Rectal smooth muscle tissue (tissue), 1 donor: ENCODE data around the gene OBP2A.
"Not testable (repeated sequence)": the region's sequence is repeated elsewhere in the genome, so short reads cannot be mapped to it uniquely, and the experiment has no call there.

Experiments
- H3K27ac ChIP-seq: one replicate; pipeline ENCODE4 v1.7.0; 2013; ENCODE audit warnings: low read depth, low read length, inconsistent platforms
- H3K27me3 ChIP-seq: one replicate; pipeline ENCODE4 v1.7.0; 2013; ENCODE audit warnings: low read length; ENCODE audit not compliant: control insufficient read depth, insufficient read depth
- H3K36me3 ChIP-seq: one replicate; pipeline ENCODE4 v1.7.0; 2013; ENCODE audit warnings: low read length; ENCODE audit not compliant: control insufficient read depth, insufficient read depth
- H3K4me1 ChIP-seq: one replicate; pipeline ENCODE4 v1.7.0; 2013; ENCODE audit warnings: low read length; ENCODE audit not compliant: control insufficient read depth, insufficient read depth
- H3K4me3 ChIP-seq: one replicate; pipeline ENCODE4 v1.7.0; 2013; ENCODE audit warnings: low read length
- H3K9ac ChIP-seq: one replicate; pipeline ENCODE4 v1.7.0; 2013; ENCODE audit warnings: low read length

Gene OBP2A

DNA sequence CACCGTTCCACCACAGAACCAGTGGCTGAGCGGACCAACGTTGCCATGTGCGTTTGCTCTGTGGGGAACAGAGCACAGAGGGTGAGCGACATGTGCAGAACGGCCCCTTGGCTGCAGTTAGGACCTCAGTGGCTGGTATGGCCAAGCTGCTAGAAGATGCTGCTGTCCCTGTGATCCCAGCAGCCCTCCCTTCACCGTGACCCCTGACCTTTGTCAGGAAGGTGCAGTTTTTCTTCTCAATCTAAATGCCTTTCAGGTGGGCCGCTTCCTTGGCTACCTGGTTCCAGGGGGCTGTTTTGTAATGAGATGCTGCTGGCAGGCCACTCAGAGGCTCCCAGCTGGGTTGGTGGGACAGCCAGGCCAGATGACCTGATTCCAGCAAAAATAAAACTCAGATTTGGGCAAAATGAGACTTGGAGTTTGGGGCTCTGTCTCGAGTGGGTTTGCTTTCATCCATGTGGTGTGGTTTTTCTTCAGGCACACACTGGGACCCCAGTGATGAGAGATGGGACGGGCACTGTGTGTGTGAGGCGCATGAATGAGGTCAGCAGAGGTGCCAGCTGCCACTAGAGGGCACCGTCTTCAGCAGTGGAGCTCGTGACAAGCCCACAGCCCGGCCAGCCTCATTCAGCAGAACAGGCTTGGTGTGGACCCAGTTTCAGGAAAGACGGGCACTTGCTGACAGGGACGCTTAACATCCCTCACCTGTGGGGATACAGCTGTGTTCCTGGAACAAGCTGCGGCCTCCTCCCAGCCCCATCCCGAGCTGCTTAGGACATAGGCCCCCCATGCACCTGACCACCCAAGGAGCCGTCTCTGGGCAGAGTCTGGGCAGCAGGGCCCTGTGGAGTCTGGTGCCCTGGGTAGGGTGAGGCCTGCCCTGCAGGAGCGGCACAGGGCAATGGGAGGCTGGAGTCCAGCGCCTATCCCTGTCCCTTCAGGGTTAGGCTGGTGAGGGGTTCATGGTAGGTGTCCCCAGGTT is 41.4 kb upstream of the OBP2A start:
- H3K27ac ChIP-seq: no peak overlapping the region
- H3K9ac ChIP-seq: no peak overlapping the region
- H3K4me3 ChIP-seq: no peak overlapping the region
- H3K27me3 ChIP-seq: no peaks in the 10 kb centered on the region
- H3K36me3 ChIP-seq: peaks cover 14% of the 10 kb centered on the region
- peaks cover 8% of the 10 kb centered on the region for H3K4me1 ChIP-seq

DNA sequence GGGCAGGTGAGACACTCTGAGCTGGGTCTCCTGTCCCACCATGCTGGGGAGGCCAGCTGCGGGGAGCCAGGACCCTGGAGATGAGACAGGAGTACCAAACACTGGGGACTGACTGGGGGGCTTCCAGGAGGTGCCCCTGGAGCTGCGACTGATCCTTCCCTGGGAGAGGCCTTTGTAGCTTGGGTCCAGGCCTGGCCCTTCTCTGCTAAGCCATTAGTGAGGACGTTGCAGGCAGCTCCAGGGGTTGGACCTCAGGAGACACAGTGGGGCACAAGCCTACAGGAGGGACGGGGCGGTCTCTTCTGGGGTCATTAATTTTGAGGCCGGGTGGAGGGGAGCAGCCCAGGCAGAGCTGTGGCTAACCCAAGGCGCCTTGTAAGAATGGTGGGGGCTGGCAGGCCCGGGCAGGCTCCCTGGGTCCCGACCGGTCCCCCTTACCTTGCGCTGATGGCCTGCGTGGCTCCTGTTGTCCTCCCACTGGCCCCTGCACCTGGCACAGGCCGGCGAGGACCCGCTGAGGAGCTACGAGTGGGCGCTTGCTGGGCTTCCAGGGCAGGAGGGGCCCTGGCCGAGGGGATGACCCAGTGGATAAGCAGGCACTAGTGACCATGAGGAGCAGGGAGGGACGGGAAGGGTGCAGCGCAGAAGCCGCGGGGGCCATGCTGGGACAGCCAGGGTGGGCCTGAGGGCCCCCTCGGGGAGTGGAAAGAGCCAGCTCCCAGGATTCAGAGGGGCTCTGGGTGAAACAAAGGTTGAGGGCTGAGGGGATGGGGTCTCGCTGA is 40.3 kb upstream of the OBP2A start:
- H3K9ac ChIP-seq: no peak overlapping the region
- H3K4me3 ChIP-seq: no peak overlapping the region
- no peak overlapping the region for H3K27ac ChIP-seq
- peaks cover 8% of the 10 kb centered on the region for H3K4me1 ChIP-seq
- peaks cover 14% of the 10 kb centered on the region for H3K36me3 ChIP-seq
- no peaks in the 10 kb centered on the region for H3K27me3 ChIP-seq

DNA sequence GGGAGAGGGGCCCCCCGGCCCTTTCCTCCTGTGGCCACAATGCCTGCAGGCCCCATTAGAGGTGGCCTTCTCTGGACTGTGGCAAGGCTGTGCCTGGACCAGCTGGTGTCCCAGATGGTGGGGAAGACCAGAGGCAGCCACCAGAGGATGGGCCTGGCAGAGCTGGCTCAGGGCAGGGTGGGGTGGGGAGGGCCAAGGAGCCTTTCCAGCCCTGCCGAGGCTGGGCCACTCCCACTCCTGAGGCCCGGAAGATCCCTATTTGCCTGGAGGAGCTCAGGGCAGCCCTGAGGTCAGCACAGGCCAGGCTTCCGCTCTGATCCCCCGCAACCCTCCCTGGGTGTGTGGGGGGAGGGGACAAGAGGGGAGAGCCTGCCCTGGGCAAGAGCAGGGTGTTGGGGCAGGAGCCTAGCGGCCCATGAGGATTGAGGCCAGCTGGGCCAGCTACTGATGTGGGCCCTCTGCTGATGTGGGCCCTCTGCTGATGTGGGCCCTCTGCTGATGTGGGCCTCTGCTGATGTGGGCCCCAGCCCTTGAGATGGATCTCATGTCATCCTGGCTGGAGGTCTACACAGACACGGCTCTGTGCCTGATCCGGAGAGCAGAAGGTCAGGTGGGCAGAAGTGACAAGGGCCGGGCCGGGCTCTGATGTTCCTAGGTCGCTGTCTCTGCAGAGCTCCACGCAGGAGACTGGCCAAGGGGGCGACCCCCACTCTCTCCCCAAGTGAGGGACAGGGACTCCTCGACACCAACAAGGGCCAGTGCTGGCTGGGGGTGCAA is 39.4 kb upstream of the OBP2A start:
- H3K36me3 ChIP-seq: peaks cover 14% of the 10 kb centered on the region
- H3K4me1 ChIP-seq: peaks cover 5% of the 10 kb centered on the region
- no peak overlapping the region for H3K27ac ChIP-seq
- no peak overlapping the region for H3K9ac ChIP-seq
- no peaks in the 10 kb centered on the region for H3K27me3 ChIP-seq
- no peak overlapping the region for H3K4me3 ChIP-seq

DNA sequence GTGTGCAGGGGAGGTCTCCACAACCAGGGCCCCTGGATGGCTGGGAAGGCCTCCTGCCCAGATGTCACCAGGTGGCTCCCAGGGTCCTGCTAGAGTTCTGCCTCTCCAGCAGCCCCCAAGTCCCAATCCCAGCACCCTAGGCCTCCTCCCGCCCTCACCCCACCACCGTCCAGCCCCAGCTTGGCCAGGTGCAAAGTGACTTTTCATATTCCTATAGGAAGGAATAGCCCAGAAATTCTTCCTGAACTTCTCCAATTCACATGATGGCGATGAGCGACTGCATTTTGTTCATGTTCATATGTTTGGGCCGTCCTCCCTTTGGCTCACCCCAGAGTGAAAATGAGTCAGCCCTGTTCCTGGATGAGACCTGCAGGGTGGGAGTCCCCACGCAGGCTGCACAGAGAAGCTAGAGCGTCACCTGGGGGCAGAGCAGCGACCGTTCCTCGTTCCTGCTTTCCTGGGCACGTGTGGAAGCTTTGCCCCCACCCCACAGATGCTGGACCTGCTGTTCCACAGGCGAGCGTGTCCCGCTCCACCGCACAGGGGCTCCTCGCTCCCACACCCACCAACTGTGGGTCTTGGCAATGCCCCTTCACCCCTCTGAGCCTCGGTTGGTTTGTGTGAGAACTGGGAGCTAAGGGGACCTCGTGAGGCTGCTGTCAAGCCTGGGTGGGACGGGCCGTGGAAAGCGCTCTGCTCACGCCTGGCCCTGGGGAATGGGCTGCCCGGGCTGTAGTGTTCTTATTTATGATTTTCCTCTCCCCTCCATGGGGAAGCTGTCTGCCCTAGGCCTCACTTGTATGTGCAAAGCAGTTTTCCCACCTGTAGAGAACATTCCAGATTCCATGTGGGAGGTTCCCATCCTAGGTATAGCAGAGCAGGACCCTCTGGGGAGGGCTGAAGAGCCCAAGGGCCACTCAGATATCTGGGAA is 38.6 kb upstream of the OBP2A start:
- H3K4me3 ChIP-seq: no peak overlapping the region
- H3K36me3 ChIP-seq: peaks cover 14% of the 10 kb centered on the region
- H3K27ac ChIP-seq: no peak overlapping the region
- no peaks in the 10 kb centered on the region for H3K4me1 ChIP-seq
- H3K9ac ChIP-seq: no peak overlapping the region
- H3K27me3 ChIP-seq: no peaks in the 10 kb centered on the region

DNA sequence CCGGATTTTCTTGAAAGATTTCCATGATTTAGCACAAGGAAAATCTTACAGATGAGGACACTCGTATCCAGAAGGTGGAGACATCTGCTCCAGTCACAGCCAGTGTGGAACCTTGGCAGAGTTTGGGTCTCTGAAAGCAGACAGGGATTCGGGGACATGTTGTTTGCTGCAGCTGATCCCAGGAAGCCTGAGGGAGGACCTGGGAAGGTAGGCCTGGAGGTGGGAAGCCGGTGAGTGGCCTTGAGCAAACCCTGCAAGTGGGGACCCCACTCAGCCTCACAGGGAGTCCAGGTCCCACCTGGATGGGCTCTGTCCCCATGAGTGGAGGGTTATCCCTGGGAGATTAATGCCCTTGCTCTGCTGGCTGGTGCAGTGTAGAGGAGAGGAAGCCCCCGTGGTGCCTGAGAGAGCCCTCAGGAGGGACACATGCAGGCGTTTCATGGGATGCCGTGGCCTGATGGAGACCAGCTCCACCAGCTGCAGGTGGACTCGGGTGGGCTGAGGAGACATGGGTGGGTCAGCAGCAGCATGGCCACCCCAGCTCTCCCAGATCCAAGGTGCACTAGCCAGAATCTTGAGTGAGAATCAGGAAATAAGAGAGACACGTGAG is 37.6 kb upstream of the OBP2A start:
- no peak overlapping the region for H3K27ac ChIP-seq
- peaks cover 9% of the 10 kb centered on the region for H3K36me3 ChIP-seq
- H3K4me1 ChIP-seq: no peaks in the 10 kb centered on the region
- H3K4me3 ChIP-seq: no peak overlapping the region
- H3K27me3 ChIP-seq: no peaks in the 10 kb centered on the region
- H3K9ac ChIP-seq: no peak overlapping the region

DNA sequence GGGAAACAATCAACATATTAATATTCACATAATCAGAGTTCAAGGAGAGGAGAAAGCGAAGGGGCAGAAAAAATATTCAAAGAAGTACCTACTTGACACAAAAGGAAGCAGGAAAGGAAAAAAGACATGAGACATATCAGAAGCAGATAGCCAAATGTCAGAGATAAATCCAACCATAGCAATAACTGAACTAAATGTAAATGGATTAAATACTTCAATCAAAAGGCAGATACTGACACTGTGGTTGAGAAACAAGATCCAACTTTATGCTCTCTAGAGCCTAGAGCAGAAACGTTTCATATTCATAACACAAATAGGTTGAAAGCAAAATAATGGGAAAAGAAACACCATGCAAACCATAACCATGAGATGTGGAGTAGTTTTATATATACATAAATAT is 36.5 kb upstream of the OBP2A start:
- H3K27me3 ChIP-seq: no peaks in the 10 kb centered on the region
- H3K9ac ChIP-seq: no peak overlapping the region
- H3K27ac ChIP-seq: no peak overlapping the region
- H3K4me1 ChIP-seq: no peaks in the 10 kb centered on the region
- H3K36me3 ChIP-seq: no peaks in the 10 kb centered on the region
- H3K4me3 ChIP-seq: no peak overlapping the region

DNA sequence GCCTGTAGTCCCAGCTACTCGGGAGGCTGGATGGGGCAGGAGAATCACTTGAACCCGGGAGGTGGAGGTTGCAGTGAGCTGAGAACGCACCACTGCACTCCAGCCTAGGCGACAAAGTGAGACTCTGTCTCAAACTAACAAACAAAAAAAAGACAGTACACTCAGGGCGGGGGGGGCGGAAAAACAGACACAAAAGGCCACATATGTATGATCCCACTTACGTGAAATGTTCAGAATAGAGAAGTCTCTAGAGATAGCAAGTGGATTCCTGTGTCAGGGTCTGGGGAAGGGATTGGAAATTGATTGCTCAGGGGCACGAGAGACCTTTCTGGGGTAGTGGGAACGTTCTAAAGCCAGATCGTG is 33.7 kb upstream of the OBP2A start:
- H3K4me1 ChIP-seq: no peaks in the 10 kb centered on the region

DNA sequence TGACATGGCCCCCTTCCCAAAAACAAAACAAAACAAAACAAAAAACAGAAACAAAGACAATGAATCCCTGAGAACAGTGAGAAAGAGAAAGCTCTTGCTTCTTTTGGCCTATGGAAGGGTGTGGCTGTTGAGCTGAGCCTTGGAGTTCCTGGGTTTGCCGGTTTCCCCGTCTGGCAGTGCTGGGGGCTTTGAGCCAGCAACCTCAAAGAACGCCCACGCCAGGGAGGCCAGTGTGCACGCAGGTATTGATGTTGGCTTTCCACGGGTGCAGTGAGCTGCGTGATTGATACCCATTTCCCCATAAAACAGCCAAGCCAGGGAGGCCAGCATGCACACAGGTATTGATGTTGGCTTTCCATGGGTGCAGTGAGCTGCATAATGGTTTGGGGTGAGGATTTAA is 33.0 kb upstream of the OBP2A start:
- no peaks in the 10 kb centered on the region for H3K36me3 ChIP-seq
- H3K27me3 ChIP-seq: no peaks in the 10 kb centered on the region
- H3K4me1 ChIP-seq: no peaks in the 10 kb centered on the region
- no peak overlapping the region for H3K27ac ChIP-seq
- no peak overlapping the region for H3K4me3 ChIP-seq
- H3K9ac ChIP-seq: no peak overlapping the region

More for the DNA sequence above, 33.7 kb upstream of the OBP2A start:
- no peak overlapping the region for H3K27ac ChIP-seq
- no peaks in the 10 kb centered on the region for H3K27me3 ChIP-seq
- no peak overlapping the region for H3K4me3 ChIP-seq
- no peaks in the 10 kb centered on the region for H3K36me3 ChIP-seq
- no peak overlapping the region for H3K9ac ChIP-seq

DNA sequence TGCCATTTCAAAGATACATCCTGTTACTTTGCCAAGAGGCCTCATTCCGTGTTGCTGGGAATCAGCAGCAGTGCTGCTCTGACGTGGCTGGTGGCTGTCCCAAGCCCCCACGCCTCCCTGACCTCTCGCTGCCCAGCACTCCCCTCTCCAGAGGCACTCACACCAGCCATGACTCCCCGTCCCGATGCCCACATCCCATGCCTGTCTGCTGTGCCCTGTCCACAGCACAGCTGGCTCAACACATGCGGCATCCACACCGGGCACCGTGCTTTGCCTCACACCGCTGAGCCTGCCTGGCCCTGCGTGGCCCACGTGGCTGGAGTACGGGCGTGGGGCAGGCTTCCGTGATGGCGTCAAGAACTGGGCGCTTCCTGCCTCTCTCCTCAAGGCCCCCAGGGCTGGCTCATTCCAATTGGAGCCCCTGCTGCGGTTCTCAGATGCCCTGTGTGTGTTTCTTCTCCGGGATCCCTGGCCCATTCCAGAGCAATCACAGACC is 32.5 kb upstream of the OBP2A start:
- H3K4me3 ChIP-seq: no peak overlapping the region
- no peaks in the 10 kb centered on the region for H3K4me1 ChIP-seq
- H3K27ac ChIP-seq: no peak overlapping the region
- no peak overlapping the region for H3K9ac ChIP-seq
- no peaks in the 10 kb centered on the region for H3K36me3 ChIP-seq
- no peaks in the 10 kb centered on the region for H3K27me3 ChIP-seq

DNA sequence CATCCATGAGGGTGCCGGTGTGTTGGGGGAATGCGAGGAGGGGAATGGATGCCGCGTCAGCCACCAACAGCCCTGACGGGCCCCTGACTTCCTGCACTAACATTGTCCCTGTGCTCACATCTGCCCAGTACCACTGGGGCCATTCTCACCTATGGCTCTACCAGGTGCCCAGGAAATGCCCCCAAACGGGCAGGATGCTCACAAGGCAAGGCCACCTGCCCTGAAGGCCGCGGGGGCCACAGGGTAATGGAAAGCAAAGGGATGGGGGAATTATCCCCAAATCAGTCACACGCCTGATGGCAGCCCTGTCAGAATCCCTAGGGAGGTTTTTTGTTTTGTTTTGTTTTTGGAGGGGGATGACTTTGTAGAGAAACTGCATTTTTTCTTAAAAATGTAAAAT is 32.0 kb upstream of the OBP2A start:
- not testable (repeated sequence) for H3K27me3 ChIP-seq, H3K4me3 ChIP-seq

More for the DNA sequence above, 32.0 kb upstream of the OBP2A start:
- H3K4me1 ChIP-seq, H3K9ac ChIP-seq, H3K36me3 ChIP-seq, H3K27ac ChIP-seq: not testable (repeated sequence)
